Activated naive CD8-positive, alpha-beta T cell treated with anti-CD3 and anti-CD28 coated beads, Interleukin-2, amount 10 ng/mL, durations not matched to agents 7 days and 5 days (primary cell): ENCODE data around the gene GALNT18. TPM values are rescaled to one million over a fixed set of nuclear protein-coding genes. Genes with fewer than 3 reads are reported as not detected.
A peak's percentile ranks its signal among the peaks of the same experiment; 100 is the strongest.

Experiments
- ATAC-seq: fragments of 150-1000 bp; cut with Tn5 transposase; one replicate; pipeline ENCODE4 v1.10.0; 2021; ENCODE audit warnings: low read depth, moderate library complexity
- POLR2A ChIA-PET: fragments of 350-600 bp; sonication (Branson Sonifier 250); formaldehyde crosslinking; loops from one replicate; lab custom pipeline; 2021; ENCODE audit warnings: antibody characterized with exemption; lab: Charles Lee
- DNase-seq: peaks from one replicate; pipeline ENCODE4 v3.0.0; 2021
- H3K27ac Mint-ChIP-seq: one replicate; pipeline ENCODE4 v1.8.0; 2022; ENCODE audit warnings: mild to moderate bottlenecking, mixed read lengths
- H3K27me3 Mint-ChIP-seq: one replicate; pipeline ENCODE4 v1.8.0; 2022; ENCODE audit warnings: mild to moderate bottlenecking, moderate library complexity, mixed read lengths
- H3K36me3 Mint-ChIP-seq: one replicate; pipeline ENCODE4 v1.8.0; 2021; ENCODE audit warnings: mild to moderate bottlenecking, mixed read lengths
- H3K4me1 Mint-ChIP-seq: one replicate; pipeline ENCODE4 v1.8.0; 2021; ENCODE audit warnings: mixed read lengths
- H3K4me3 Mint-ChIP-seq: one replicate; pipeline ENCODE4 v1.8.0; 2022; ENCODE audit warnings: mild to moderate bottlenecking, moderate library complexity, mixed read lengths
- H3K9me3 Mint-ChIP-seq: one replicate; pipeline ENCODE4 v1.8.0; 2021; ENCODE audit warnings: mixed read lengths
- total RNA-seq, 2 experiments: library from RNA; stranded (reverse); gene quantifications; one replicate each; pipeline ENCODE4 v1.2.3, GENCODE V29; 2021

Gene GALNT18
- total RNA-seq, 2 experiments from 2014 or later: 1.7 to 2.0 TPM

- POLR2A ChIA-PET: no interaction called here
- ATAC-seq: no peak
- H3K9me3 Mint-ChIP-seq: no peaks in the 10 kb centered on the region
Observed at GRCh38 chr11:11349106-11349825, 272.5 kb downstream of the GALNT18 start.

DNA sequence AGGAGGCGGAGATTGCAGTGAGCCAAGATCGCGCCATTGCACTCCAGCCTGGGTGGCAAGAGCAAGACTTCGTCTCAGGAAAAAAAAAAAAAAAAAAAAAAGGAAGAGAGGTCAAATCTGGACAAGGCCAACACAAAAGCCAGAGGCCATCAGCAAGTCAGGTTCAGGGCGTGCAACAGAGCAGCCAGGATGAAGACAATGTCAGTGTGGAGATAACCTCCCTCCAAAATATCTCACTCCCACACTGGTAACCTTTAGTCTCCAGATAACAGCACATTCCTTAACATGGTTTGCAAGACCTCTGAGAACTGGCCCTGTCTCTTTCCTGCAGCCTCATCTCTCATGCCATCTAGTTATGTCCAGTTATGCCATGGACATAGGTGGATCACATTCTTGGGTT, 273.5 kb downstream of the GALNT18 start:
- Mint-ChIP-seq H3K4me3 (no peak overlapping the region), H3K36me3 (no peaks in the 10 kb centered on the region), H3K27me3 (peaks cover 2% of the 10 kb centered on the region), H3K27ac (no peak overlapping the region), H3K4me1 (peaks cover 5% of the 10 kb centered on the region), H3K9me3 (no peaks in the 10 kb centered on the region)
- DNase-seq (no peak), ATAC-seq (no peak)
- POLR2A ChIA-PET: no interaction called here

More at GRCh38 chr11:11349106-11349825, 272.5 kb downstream of the GALNT18 start:
- Mint-ChIP-seq H3K4me1 (peaks cover under 1% of the 10 kb centered on the region), H3K27me3 (peaks cover 2% of the 10 kb centered on the region), H3K27ac (no peak overlapping the region), H3K4me3 (no peak overlapping the region), H3K36me3 (no peaks in the 10 kb centered on the region)
- DNase-seq: no peak

- H3K9me3 Mint-ChIP-seq: no peaks in the 10 kb centered on the region
- H3K36me3 Mint-ChIP-seq: no peaks in the 10 kb centered on the region
- DNase-seq (no peak), ATAC-seq (no peak)
- POLR2A ChIA-PET: no interaction called here
- H3K27ac Mint-ChIP-seq: no peak overlapping the region
- H3K27me3 Mint-ChIP-seq: peaks cover 2% of the 10 kb centered on the region
- peaks cover 5% of the 10 kb centered on the region for H3K4me1 Mint-ChIP-seq
- no peak overlapping the region for H3K4me3 Mint-ChIP-seq
Observed at GRCh38 chr11:11347592-11347991, 274.2 kb downstream of the GALNT18 start.

GRCh38 chr11:11346303-11346702, 275.5 kb downstream of the GALNT18 start:
- H3K9me3 Mint-ChIP-seq: no peaks in the 10 kb centered on the region
- H3K27me3 Mint-ChIP-seq: peaks cover 2% of the 10 kb centered on the region
- H3K36me3 Mint-ChIP-seq: no peaks in the 10 kb centered on the region
- peaks cover 5% of the 10 kb centered on the region for H3K4me1 Mint-ChIP-seq
- POLR2A ChIA-PET: no interaction called here
- ATAC-seq (no peak), DNase-seq (no peak)
- H3K27ac Mint-ChIP-seq: no peak overlapping the region
- H3K4me3 Mint-ChIP-seq: no peak overlapping the region

GRCh38 chr11:11345099-11345498, 276.7 kb downstream of the GALNT18 start:
- no peak for DNase-seq
- Mint-ChIP-seq H3K4me3 (no peak overlapping the region), H3K36me3 (no peaks in the 10 kb centered on the region), H3K27ac (no peak overlapping the region), H3K4me1 (peaks cover 5% of the 10 kb centered on the region), H3K9me3 (no peaks in the 10 kb centered on the region), H3K27me3 (peaks cover 2% of the 10 kb centered on the region)
- no peak for ATAC-seq
- POLR2A ChIA-PET: no interaction called here

DNA sequence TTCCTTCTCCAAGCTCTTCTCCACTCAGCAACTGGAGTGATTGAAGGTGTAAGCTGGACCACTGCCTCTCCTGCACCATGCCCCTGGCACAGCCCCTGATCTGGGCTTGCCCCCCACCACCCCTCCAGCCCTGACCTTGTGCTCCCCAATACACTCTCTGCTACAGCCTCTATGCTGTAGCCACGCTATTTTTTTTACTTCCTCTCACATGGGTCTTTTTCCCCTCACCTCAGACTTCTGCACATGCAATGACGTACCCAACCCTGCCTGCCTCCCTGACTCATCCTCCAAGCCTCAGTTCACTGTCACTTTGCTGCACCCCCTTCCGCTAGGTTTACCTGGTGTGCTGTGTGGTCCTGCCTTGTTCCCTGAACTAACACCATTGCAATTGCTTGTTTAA, 277.8 kb downstream of the GALNT18 start:
- Mint-ChIP-seq H3K27me3 (peaks cover 2% of the 10 kb centered on the region), H3K36me3 (no peaks in the 10 kb centered on the region), H3K27ac (no peak overlapping the region), H3K4me3 (no peak overlapping the region), H3K4me1 (peaks cover 5% of the 10 kb centered on the region), H3K9me3 (no peaks in the 10 kb centered on the region)
- POLR2A ChIA-PET: no interaction called here
- ATAC-seq: peak; percentile 78
- no peak for DNase-seq

- H3K4me3 Mint-ChIP-seq: no peak overlapping the region
- ATAC-seq (no peak), DNase-seq (no peak)
- H3K4me1 Mint-ChIP-seq: peaks cover 2% of the 10 kb centered on the region
- H3K36me3 Mint-ChIP-seq: no peaks in the 10 kb centered on the region
- POLR2A ChIA-PET: no interaction called here
- no peak overlapping the region for H3K27ac Mint-ChIP-seq
- H3K27me3 Mint-ChIP-seq: no peaks in the 10 kb centered on the region
- no peaks in the 10 kb centered on the region for H3K9me3 Mint-ChIP-seq
Observed at GRCh38 chr11:11338304-11338703, 283.5 kb downstream of the GALNT18 start.

DNA sequence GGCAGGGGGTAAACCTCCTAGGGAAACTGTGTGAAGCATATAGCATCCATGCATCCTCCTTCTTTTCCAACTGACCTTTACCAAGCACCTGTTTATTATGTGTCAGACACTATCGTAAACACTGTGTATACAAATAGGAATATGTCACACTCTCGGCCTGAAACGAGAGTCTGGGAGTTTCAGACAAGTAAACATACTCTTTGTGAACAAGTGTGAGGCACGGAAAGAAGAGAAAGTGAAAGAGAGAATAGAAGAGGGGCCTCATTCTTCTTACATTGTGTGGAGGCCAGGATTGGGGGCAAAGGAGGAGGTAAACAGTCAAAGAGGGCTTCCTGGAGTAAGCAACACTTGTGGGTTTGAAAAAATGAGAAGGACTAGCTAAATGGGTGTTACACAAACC, 285.1 kb downstream of the GALNT18 start:
- Mint-ChIP-seq H3K36me3 (no peaks in the 10 kb centered on the region), H3K4me3 (no peak overlapping the region), H3K27me3 (no peaks in the 10 kb centered on the region), H3K27ac (no peak overlapping the region), H3K9me3 (no peaks in the 10 kb centered on the region), H3K4me1 (peaks cover 2% of the 10 kb centered on the region)
- no peak for DNase-seq
- no peak for ATAC-seq
- POLR2A ChIA-PET: no interaction called here

DNA sequence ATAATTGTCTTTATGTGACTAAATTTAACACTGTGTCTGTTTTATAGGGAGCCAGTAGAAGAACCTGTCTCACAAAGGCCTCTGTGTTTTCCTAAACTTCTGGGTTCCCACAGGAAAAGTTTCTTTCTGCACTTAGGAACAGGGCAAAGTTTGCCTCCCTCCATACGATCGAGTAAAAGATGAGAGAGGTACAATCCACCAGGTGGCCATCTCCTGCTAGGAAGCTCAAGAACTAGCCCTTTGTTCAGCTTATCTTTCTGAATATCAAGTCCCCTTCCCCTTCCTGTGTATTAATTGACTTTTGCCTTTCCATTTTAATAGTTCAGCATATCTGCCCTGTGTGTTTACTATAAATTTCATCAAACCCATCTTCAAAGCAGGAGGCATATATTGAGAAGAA, 286.8 kb downstream of the GALNT18 start:
- H3K4me3 Mint-ChIP-seq: no peak overlapping the region
- no peaks in the 10 kb centered on the region for H3K36me3 Mint-ChIP-seq
- no peaks in the 10 kb centered on the region for H3K9me3 Mint-ChIP-seq
- H3K27me3 Mint-ChIP-seq: no peaks in the 10 kb centered on the region
- peaks cover 2% of the 10 kb centered on the region for H3K4me1 Mint-ChIP-seq
- DNase-seq (no peak), ATAC-seq (no peak)
- H3K27ac Mint-ChIP-seq: no peak overlapping the region
- POLR2A ChIA-PET: no interaction called here

DNA sequence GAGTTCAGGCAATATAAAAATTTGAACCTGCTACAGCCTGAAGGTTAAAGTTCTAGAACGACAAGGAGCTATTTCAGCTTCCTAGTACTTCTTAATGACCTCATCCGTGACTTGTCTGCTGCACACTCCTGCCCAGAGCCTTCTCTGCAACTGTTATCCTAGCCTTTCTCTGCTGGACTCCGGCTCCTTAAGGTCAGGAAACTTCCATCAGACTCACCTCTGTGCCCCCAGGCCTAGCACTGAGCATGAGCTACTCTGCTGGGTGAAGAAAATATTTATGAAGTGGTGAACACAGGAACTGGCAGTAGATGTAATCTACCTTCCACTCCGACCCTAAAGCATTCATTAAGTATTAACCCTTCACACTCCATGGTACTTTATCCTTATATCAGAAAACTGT, 287.2 kb downstream of the GALNT18 start:
- DNase-seq: no peak
- Mint-ChIP-seq H3K4me1 (peaks cover 2% of the 10 kb centered on the region), H3K27ac (no peak overlapping the region), H3K4me3 (no peak overlapping the region), H3K27me3 (no peaks in the 10 kb centered on the region), H3K9me3 (no peaks in the 10 kb centered on the region), H3K36me3 (no peaks in the 10 kb centered on the region)
- POLR2A ChIA-PET: no interaction called here
- no peak for ATAC-seq

GRCh38 chr11:11332141-11332710, 289.6 kb downstream of the GALNT18 start:
- Mint-ChIP-seq H3K36me3 (no peaks in the 10 kb centered on the region), H3K9me3 (no peaks in the 10 kb centered on the region), H3K4me3 (no peak overlapping the region), H3K27me3 (no peaks in the 10 kb centered on the region), H3K4me1 (peaks cover 2% of the 10 kb centered on the region), H3K27ac (no peak overlapping the region)
- no peak for ATAC-seq
- POLR2A ChIA-PET: interaction anchor here (0.6 kb wide), 1 partner anchor 18 kb away, joined by 4 read pairs; no protein-coding TSS in a partner anchor
- no peak for DNase-seq

DNA sequence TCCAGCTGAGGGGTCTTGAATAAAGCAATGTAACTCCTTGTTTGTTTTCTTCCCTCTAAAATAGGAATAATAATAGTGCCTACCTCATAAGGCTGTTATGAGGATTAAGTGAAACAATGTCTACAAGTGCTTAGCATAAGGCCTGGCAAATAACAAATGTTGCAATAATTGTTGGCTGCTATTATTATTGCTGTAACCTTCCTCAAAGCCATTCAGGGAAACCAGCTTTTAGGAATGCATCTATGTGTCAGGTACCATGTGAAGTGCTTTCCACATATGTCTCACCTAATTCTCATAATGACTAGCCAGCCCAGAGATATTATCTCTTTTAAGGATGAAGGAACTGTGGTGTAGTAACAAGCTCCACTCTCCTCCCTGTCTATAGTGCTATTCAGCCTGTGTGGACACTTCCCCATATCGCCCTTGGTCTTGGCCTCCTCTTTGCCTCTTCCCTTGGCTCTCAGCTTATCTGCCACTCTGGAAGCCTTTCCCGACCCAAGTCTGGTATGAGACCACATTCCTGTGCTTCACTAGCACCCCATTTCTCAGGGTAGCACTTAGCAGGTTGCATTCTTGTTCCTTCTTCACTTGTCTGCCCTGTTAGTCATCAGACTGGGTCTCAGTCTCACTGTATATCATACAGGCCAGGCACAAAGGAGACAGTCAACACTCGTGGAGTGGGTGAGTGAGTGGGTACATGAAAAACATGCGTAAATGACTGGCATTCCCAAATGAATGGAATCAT, 292.6 kb downstream of the GALNT18 start:
- ATAC-seq (no peak), DNase-seq (no peak)
- H3K4me1 Mint-ChIP-seq: no peaks in the 10 kb centered on the region
- H3K27ac Mint-ChIP-seq: no peak overlapping the region
- POLR2A ChIA-PET: no interaction called here
- H3K4me3 Mint-ChIP-seq: no peak overlapping the region
- H3K27me3 Mint-ChIP-seq: no peaks in the 10 kb centered on the region
- no peaks in the 10 kb centered on the region for H3K36me3 Mint-ChIP-seq
- H3K9me3 Mint-ChIP-seq: no peaks in the 10 kb centered on the region

DNA sequence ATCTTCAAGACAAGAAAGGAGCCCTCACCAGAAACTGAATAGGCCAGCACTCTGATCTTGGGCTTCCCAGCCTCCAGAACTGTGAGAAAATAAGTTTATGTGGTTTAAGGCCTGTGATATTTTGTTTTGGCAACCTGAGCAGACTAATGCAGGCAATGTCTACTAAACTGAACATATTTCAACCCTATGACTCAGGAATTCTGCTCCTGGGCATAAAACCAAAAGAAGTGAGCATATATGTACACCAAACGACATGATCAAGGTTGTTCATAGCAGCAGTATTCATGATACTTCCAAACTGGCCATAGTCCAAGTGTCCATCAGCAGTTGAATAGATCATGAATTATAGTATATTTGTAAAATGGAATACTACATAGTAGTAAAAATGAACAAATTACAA, 297.7 kb downstream of the GALNT18 start:
- ATAC-seq: no peak
- Mint-ChIP-seq H3K4me1 (no peaks in the 10 kb centered on the region), H3K4me3 (no peak overlapping the region), H3K9me3 (no peaks in the 10 kb centered on the region), H3K36me3 (no peaks in the 10 kb centered on the region), H3K27me3 (peaks cover 2% of the 10 kb centered on the region), H3K27ac (no peak overlapping the region)
- POLR2A ChIA-PET: no interaction called here
- no peak for DNase-seq

- ATAC-seq: no peak
Observed at GRCh38 chr11:11322101-11322500, 299.7 kb downstream of the GALNT18 start.

More at GRCh38 chr11:11322101-11322500, 299.7 kb downstream of the GALNT18 start:
- DNase-seq: no peak
- Mint-ChIP-seq H3K4me1 (no peaks in the 10 kb centered on the region), H3K4me3 (no peak overlapping the region), H3K27ac (no peak overlapping the region), H3K36me3 (no peaks in the 10 kb centered on the region), H3K27me3 (peaks cover 2% of the 10 kb centered on the region), H3K9me3 (no peaks in the 10 kb centered on the region)
- POLR2A ChIA-PET: no interaction called here
